Measurements from ENCODE around the gene ADAP1. TPM values are rescaled to one million over a fixed set of nuclear protein-coding genes. Genes with fewer than 3 reads are reported as not detected.
A peak's percentile ranks its signal among the peaks of the same experiment; 100 is the strongest.

Gene ADAP1
- total and polyA plus RNA-seq, 2 of the 13 experiments (the other 11 are each of a cell fraction or from before 2014, with no cell fraction given): 10.5 to 24.6 TPM

- TF ChIP-seq ZBTB33 (CRISPR knock-in tag; IDR thresholded peaks at IDR 0.05) (peak; percentile 76), ADNP (CRISPR knock-in tag; IDR thresholded peaks at IDR 0.05) (0 out of 2 replicates have a peak, but pooled peaks have one; percentile 72), FLYWCH1 (CRISPR knock-in tag; IDR thresholded peaks at IDR 0.05) (no peak), KDM1A (CRISPR knock-in tag; IDR thresholded peaks at IDR 0.05) (0 out of 2 replicates have a peak, but pooled peaks have one; percentile 44), ZNF121 (CRISPR knock-in tag; IDR thresholded peaks at IDR 0.05) (peak; percentile 61; the same call in 1 of the 2 replicates), ZNF607 (CRISPR knock-in tag; IDR thresholded peaks at IDR 0.05; ENCODE audit: borderline replicate concordance) (no peak), RCOR2 (CRISPR knock-in tag; IDR thresholded peaks at IDR 0.05) (0 out of 2 replicates have a peak, but pooled peaks have one; percentile 33), ATF7-NPFF (CRISPR knock-in tag; IDR thresholded peaks at IDR 0.05; ENCODE audit: low read depth) (0 out of 2 replicates have a peak, but pooled peaks have one; percentile 23), ZHX1 (CRISPR knock-in tag; IDR thresholded peaks at IDR 0.05; ENCODE audit: low read depth) (0 out of 2 replicates have a peak, but pooled peaks have one; percentile 25), ZNF768 (CRISPR knock-in tag; IDR thresholded peaks at IDR 0.05) (peak; percentile 36; the same call in 1 of the 2 replicates), PCBP1 (IDR thresholded peaks at IDR 0.05; ENCODE audit: borderline replicate concordance, low read depth, low read length) (0 out of 2 replicates have a peak, but pooled peaks have one; percentile 38), RBFOX2 (IDR thresholded peaks at IDR 0.05; ENCODE audit: low read depth, low read length) (peak; percentile 67), HBP1 (CRISPR knock-in tag; IDR thresholded peaks at IDR 0.05; ENCODE audit: low read depth) (no peak)
Measured at GRCh38 chr7:981793-982510, 27.5 kb upstream of the ADAP1 start (continued).
